Mucosa of rectum (tissue), 2 donors: Measurements from ENCODE around the gene CSN1S1.

Experiments used
- H3K27ac ChIP-seq, 2 donors: one replicate each; pipeline ENCODE4 v1.7.0; 2013; ENCODE audit warnings: inconsistent platforms in 2 of 2, low read depth in 2 of 2, low read length in 2 of 2
- H3K27me3 ChIP-seq, 2 donors: one replicate each; pipeline ENCODE4 v1.7.0; 2013; ENCODE audit warnings: low read length in 2 of 2; ENCODE audit not compliant: control insufficient read depth in 2 of 2, insufficient read depth in 2 of 2
- H3K36me3 ChIP-seq, 2 donors: one replicate each; pipeline ENCODE4 v1.7.0; 2013; ENCODE audit warnings: low read length in 2 of 2; ENCODE audit not compliant: control insufficient read depth in 2 of 2, insufficient read depth in 2 of 2
- H3K4me1 ChIP-seq, 2 donors: one replicate each; pipeline ENCODE4 v1.7.0; 2013; ENCODE audit warnings: low read length in 2 of 2, mild to moderate bottlenecking in 1 of 2; ENCODE audit not compliant: control insufficient read depth in 2 of 2, insufficient read depth in 2 of 2
- H3K4me3 ChIP-seq, 2 donors: one replicate each; pipeline ENCODE4 v1.7.0; 2013; ENCODE audit warnings: low read length in 2 of 2
- H3K9ac ChIP-seq, 2 donors: one replicate each; pipeline ENCODE4 v1.7.0; 2013; ENCODE audit warnings: low read length in 2 of 2, low read depth in 1 of 2, mild to moderate bottlenecking in 1 of 2
- H3K9me3 ChIP-seq, 2 donors: one replicate each; pipeline ENCODE4 v1.7.0; 2013; ENCODE audit warnings: low read length in 2 of 2; ENCODE audit not compliant: control insufficient read depth in 2 of 2
- donor health status: healthy.
- donor health status: Normal muscosa, but diverticular disease.

The CSN1S1 gene

DNA sequence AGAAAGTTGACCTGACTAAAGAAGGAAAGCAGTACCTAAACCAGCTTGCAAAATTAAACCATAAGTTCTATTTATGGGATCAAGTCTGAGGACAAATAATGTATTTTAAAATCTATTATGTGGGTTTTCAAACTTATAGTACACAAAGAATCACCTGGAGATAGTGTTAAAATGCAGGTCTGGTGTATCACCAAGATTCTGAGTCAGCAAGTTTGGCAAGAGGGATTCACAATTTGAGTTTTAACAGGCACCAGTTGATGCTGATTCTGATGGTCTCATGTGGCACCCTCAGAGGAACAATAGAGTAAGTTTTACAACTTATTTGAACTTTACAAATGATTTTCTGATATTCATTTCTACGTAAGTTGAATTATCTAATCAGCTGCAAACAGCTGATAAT is 55.8 kb downstream of the CSN1S1 start:
- H3K4me1 ChIP-seq = no peaks in the 10 kb centered on the region
- H3K36me3 ChIP-seq = no peaks in the 10 kb centered on the region
- H3K4me3 ChIP-seq = no peak overlapping the region
- H3K27me3 ChIP-seq = no peaks in the 10 kb centered on the region
- H3K9ac ChIP-seq = no peak overlapping the region
- H3K27ac ChIP-seq = no peak overlapping the region
- no peaks in the 10 kb centered on the region for H3K9me3 ChIP-seq

GRCh38 chr4:69991016-69991415 is 60.1 kb downstream of the CSN1S1 start:
- H3K27ac ChIP-seq = no peak overlapping the region
- H3K36me3 ChIP-seq = no peaks in the 10 kb centered on the region
- H3K27me3 ChIP-seq = no peaks in the 10 kb centered on the region
- no peaks in the 10 kb centered on the region for H3K9me3 ChIP-seq
- no peak overlapping the region for H3K4me3 ChIP-seq
- no peak overlapping the region for H3K9ac ChIP-seq
- no peaks in the 10 kb centered on the region for H3K4me1 ChIP-seq

- Histone ChIP-seq H3K27me3 (no peaks in the 10 kb centered on the region), H3K4me1 (no peaks in the 10 kb centered on the region), H3K9ac (no peak overlapping the region), H3K36me3 (no peaks in the 10 kb centered on the region), H3K27ac (no peak overlapping the region), H3K4me3 (no peak overlapping the region), H3K9me3 (no peaks in the 10 kb centered on the region)
These were observed 63.9 kb downstream of the CSN1S1 start for GRCh38 chr4:69994782-69995181.

DNA sequence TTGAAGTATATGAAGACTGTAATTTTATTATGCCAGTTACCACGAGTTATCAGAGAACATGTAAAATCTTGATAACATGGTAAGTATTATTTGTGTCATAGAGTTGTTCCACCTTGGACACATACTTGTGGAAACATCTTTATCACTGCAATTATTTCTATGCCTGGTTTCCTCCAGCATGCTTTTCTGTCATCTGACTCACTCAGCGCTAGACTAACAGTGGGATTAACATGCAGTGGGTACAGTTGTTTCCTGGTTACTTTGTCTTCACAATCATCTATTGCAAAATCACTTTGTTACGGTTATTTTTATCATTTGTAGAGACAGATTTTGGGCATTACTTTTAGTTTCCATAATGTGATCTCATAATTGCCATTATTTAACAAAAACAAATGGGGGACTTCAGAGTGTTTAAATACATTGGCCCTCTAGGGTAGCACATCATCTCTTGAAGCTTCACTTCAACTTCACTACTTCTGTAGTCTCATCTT is 64.7 kb downstream of the CSN1S1 start, which contains the start of gene STATH:
STATH (plus strand) TSS at position 441 of the 491 bp plus-strand sequence. CDS start 2,472 bp downstream, outside the sequence.
- H3K27me3 ChIP-seq = no peaks in the 10 kb centered on the region
- no peak within 1 kb of the TSS for H3K9ac ChIP-seq
- no peaks in the 10 kb centered on the region for H3K4me1 ChIP-seq
- H3K4me3 ChIP-seq = no peak within 1 kb of the TSS
- H3K36me3 ChIP-seq = no peaks in the 10 kb centered on the region
- H3K27ac ChIP-seq = no peak within 1 kb of the TSS
- H3K9me3 ChIP-seq = no peaks in the 10 kb centered on the region
